Stimulated activated CD4-positive, alpha-beta T cell treated with anti-CD3 and anti-CD28 coated beads, Interleukin-15, amount 100 ng/mL, for 48 hours (primary cell): ENCODE results near the gene RIMS3.

ENCODE experiments used
- DNase-seq, 2 donors: peaks; one replicate each; pipeline ENCODE4 v3.0.0-alpha.2; 2020; ENCODE audit warnings: low read depth in 2 of 2

RIMS3 gene

GRCh38 chr1:40653851-40654537 is 11.5 kb downstream of the RIMS3 start:
- no peak for DNase-seq

DNA sequence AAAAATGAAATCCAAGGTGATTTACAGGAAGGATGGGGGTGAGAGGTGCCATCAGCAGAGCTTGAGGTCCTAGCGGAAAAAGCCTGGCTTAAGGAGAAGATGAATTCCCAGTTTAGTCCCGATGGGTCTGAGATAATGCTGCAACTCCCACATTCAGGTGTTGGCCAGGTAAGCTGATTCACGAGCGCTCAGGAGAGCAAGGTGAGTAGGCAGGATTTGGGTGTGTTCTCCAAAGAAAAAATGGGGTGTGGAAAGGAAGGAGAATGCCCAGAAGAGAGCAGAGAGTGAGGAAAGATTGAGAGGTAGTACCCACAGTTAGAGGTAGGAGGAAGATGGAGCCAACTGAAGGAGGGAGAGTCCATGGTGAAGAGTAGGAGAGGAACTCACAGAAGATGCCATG is 12.5 kb downstream of the RIMS3 start:
- no peak for DNase-seq

GRCh38 chr1:40652468-40652867 is 13.0 kb downstream of the RIMS3 start:
- DNase-seq = no peak

GRCh38 chr1:40651138-40651857 is 14.2 kb downstream of the RIMS3 start:
- no peak for DNase-seq

- DNase-seq = no peak
Observed at GRCh38 chr1:40650075-40650474, 15.4 kb downstream of the RIMS3 start.

DNA sequence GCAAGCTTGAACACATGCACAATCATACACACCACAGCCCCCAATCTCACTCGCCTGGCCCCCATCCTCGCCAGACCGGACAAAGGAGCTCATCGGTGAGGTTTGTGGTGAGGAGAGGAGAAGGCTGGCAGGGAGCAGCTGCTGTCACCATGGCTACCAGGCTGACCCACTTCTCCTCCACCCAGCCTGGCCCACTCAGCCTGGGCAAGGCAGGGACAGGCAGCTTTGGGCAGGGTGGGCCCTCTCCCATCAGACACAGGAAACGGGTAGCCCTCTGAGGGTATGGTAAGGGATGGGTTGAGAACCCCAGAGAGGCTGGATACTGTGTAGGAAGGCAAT is 15.9 kb downstream of the RIMS3 start:
- no peak for DNase-seq

- no peak for DNase-seq
Observed at GRCh38 chr1:40648928-40649591, 16.4 kb downstream of the RIMS3 start.

- DNase-seq = no peak
Observed at GRCh38 chr1:40648200-40648599, 17.3 kb downstream of the RIMS3 start.

GRCh38 chr1:40646315-40646714 is 19.2 kb downstream of the RIMS3 start:
- DNase-seq = no peak

GRCh38 chr1:40645118-40645680 is 20.3 kb downstream of the RIMS3 start:
- no peak for DNase-seq

DNA sequence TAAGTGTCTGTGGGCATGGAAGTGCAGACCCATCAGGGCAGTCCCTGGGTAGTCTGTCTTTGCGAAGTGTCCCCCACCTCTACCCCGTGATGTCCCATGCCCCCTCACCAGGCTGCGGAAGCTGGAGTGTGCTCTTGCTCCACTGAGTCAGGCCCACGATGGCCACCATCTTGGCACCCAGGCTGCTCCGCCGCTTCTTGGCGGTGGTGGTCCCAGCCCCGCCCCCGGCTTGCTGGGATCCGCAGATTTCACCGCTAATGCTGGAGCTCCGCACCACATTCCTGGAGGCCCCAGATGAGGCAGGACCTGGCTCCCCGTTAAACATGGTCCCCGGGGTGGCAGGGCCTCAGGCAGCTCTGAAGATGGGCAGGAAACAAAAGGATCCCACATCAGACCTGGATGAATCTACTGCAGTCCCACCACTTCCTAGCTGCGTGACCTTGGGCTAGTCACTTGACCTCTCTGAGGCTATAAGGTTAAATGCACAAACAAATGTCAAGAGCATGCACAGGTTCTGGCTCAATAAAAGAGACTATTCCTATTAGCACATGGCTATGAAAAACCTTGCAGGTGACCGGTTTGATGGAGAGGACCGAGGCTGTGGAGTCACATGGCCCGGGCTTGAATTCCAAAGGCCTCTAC is 23.8 kb downstream of the RIMS3 start:
- DNase-seq = no peak

GRCh38 chr1:40640314-40641076 is 25.0 kb downstream of the RIMS3 start:
- DNase-seq = no peak

- no peak for DNase-seq
Observed at GRCh38 chr1:40638097-40639036, 27.1 kb downstream of the RIMS3 start.

DNA sequence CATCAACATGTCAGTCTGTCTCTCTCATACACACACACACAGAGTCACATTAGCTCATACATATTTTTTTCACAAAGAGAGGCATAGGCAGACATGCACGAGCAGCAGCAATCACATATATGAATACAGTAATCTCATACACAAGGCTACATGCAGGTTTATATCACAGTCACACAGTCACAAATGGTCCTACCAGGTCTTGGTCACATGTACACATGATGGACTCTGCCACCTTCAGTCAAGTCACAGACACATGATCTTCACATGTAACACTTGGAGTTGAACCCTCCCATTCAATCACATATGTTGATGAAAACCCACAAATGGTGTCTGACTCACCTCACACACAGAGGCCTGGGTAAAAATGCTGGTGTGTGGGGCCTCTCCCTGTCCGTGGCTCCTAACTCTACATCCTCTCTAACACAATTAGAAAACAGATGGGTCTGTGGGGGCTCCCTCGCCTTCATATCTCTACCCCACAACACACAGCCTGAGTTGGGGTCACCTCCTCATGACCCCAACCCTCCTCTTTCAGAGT is 27.9 kb downstream of the RIMS3 start:
- DNase-seq = no peak

- no peak for DNase-seq
Observed at GRCh38 chr1:40636777-40637176, 28.7 kb downstream of the RIMS3 start.

GRCh38 chr1:40635763-40636500 is 29.6 kb downstream of the RIMS3 start:
- no peak for DNase-seq

GRCh38 chr1:40634901-40635655 is 30.4 kb downstream of the RIMS3 start:
- DNase-seq = no peak

- DNase-seq = no peak
Observed at GRCh38 chr1:40633931-40634376, 31.5 kb downstream of the RIMS3 start.

DNA sequence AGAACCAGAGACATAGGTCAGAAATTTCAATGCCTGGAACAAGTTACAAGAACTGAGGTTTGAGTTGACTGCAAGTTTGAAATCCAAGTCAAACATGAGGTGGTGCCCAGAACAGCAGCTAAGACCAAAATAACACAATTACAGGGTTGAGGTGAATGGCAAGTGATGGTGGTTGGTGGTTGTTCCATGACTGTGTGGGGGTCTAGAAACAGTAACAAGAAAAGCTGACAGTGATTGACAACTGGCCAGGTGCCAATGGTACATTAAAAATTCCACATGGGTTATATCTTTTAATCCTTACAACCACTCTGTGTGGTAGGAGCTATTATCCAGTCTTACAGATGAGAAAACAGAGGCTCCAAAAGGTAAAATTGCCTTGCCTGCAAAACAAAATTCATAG is 32.0 kb downstream of the RIMS3 start:
- DNase-seq = no peak
